Osteocyte (in vitro differentiated cells): ENCODE data around the gene PRPF31. TPM values are rescaled to one million over a fixed set of nuclear protein-coding genes. Genes with fewer than 3 reads are reported as not detected.
A peak's percentile ranks its signal among the peaks of the same experiment; 100 is the strongest.

ENCODE experiments used
- DNase-seq: peaks from one replicate; pipeline ENCODE4 v3.0.0; 2021; ENCODE audit warnings: mixed read lengths; ENCODE audit not compliant: unreplicated experiment; ENCODE audit errors: extremely low spot score
- H3K27ac Mint-ChIP-seq: one replicate; pipeline ENCODE4 v1.8.0; 2021; ENCODE audit warnings: mild to moderate bottlenecking, mixed read lengths; ENCODE audit not compliant: unreplicated experiment
- H3K27me3 Mint-ChIP-seq: one replicate; pipeline ENCODE4 v1.8.0; 2021; ENCODE audit warnings: mixed read lengths; ENCODE audit not compliant: unreplicated experiment
- H3K36me3 Mint-ChIP-seq: one replicate; pipeline ENCODE4 v1.8.0; 2021; ENCODE audit warnings: mixed read lengths; ENCODE audit not compliant: unreplicated experiment
- H3K4me1 Mint-ChIP-seq: one replicate; pipeline ENCODE4 v1.8.0; 2021; ENCODE audit warnings: mixed read lengths; ENCODE audit not compliant: unreplicated experiment
- H3K4me3 Mint-ChIP-seq: one replicate; pipeline ENCODE4 v1.8.0; 2021; ENCODE audit warnings: mild to moderate bottlenecking, moderate library complexity, mixed read lengths; ENCODE audit not compliant: unreplicated experiment
- H3K9me3 Mint-ChIP-seq: one replicate; pipeline ENCODE4 v1.8.0; 2021; ENCODE audit warnings: mixed read lengths; ENCODE audit not compliant: unreplicated experiment
- CTCF ChIP-seq: fragments of 200-600 bp; sonication (generic); IDR thresholded peaks from 2 replicates; pipeline ENCODE4 v1.5.0; 2021; ENCODE audit warnings: antibody characterized with exemption, mild to moderate bottlenecking, moderate library complexity
- total RNA-seq: library from RNA; stranded (reverse); gene quantifications from 2 replicates; pipeline ENCODE4 v1.2.1, GENCODE V29; 2021

The PRPF31 gene
- total RNA-seq, 1 donor from 2014 or later = 68.4 TPM

DNA sequence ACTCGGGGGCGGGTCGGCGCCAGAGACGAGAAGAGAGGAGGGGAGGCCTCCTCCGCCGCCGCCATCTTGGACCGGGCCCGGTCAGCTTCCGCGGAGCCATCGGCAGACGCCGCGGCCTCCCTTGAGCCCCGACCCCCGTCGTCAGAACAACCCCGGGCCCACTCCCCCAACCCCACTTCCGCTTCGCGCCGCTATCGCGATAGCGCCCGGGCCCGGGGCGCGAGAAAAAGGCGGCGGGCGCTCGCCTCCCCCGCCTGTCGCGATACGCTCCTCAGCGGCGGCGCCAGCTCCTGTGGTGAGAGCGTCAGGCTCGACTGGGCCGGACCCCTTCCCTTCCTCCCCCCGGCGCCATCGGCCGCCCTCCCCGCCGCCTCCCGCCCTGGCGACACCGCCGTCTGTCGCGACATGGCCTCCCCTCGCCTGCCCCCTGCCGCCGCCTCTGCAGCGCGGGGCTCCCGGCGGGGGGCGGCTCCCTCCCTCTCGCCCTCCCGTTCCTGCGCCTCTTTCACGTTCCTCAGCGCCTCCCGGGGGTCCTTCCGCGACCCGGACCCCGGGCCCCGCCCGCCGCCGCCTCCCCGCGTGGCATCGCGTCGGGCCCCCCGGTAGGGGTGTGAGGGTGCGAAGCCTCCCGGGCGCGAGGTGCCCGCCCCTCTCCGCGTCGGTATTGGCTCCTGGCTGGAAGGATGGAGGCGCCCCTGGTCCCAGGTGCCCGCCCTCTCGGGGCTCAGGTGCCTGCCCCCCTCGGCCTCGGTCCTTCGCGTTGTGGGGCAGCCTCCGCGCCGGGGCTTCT lies 22.3 kb downstream of the PRPF31 start, which contains the start of gene CNOT3:
Gene CNOT3, plus strand, starts transcription at position 64 of the 790 bp plus-strand sequence. CDS start 5,217 bp downstream, outside the sequence.
- peak within 1 kb of the TSS; percentile 88 for H3K27ac Mint-ChIP-seq
- peak; percentile 30 for TF ChIP-seq CTCF
- H3K4me1 Mint-ChIP-seq = peaks cover 32% of the 10 kb centered on the region
- no peaks in the 10 kb centered on the region for H3K36me3 Mint-ChIP-seq
- H3K27me3 Mint-ChIP-seq = peaks cover 5% of the 10 kb centered on the region
- DNase-seq = no peak
- H3K4me3 Mint-ChIP-seq = peak within 1 kb of the TSS; percentile 84
- H3K9me3 Mint-ChIP-seq = no peaks in the 10 kb centered on the region

DNA sequence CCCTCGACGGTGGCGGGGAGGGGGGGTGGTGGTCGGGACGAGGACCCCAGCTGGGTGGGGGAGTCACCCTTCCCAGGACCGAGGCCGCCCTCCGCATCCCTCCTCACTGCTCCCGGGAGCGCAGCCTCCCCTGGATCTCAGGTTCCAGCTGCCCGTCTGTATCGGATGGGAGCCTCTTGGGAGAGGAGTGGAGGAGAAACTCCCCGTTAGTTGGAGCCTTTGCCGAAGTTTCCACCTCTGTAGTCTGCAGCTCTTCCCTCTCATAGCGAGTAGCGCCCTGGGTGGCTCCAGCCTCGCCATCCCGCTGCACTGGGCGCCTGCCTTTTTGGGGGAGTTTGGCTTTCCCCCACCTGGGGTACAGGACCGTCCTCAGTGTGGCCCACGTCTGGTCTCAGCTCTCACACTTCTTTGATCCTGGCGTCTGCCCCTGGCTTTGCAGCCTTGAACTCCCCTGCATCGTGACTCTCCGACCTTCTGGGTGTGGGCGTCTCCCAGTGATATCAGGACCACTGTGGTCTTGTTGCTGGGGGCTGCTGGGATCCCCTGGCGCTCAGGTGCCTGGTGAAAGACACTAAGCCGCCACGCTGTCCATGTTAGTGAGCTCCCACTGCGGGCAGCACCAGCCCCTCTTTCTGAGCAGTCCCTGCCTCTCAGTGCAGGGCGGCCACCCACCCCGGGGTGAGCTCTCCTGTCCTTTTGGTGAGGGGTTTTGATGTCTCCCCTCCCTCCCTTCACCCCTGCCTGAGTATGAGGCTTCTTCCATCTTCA lies 23.1 kb downstream of the PRPF31 start:
- Mint-ChIP-seq H3K4me1 (peaks cover 32% of the 10 kb centered on the region), H3K4me3 (peak overlapping the region; percentile 84), H3K36me3 (peaks cover 5% of the 10 kb centered on the region), H3K9me3 (no peaks in the 10 kb centered on the region), H3K27ac (peak overlapping the region; percentile 84), H3K27me3 (peaks cover 5% of the 10 kb centered on the region)
- no peak for DNase-seq
- no peak for TF ChIP-seq CTCF

- Mint-ChIP-seq H3K4me3 (no peak overlapping the region), H3K4me1 (peaks cover 25% of the 10 kb centered on the region), H3K36me3 (peaks cover 24% of the 10 kb centered on the region), H3K27me3 (no peaks in the 10 kb centered on the region), H3K9me3 (no peaks in the 10 kb centered on the region), H3K27ac (no peak overlapping the region)
- no peak for DNase-seq
- TF ChIP-seq CTCF = no peak
These were observed 25.8 kb downstream of the PRPF31 start for GRCh38 chr19:54141356-54141755.

DNA sequence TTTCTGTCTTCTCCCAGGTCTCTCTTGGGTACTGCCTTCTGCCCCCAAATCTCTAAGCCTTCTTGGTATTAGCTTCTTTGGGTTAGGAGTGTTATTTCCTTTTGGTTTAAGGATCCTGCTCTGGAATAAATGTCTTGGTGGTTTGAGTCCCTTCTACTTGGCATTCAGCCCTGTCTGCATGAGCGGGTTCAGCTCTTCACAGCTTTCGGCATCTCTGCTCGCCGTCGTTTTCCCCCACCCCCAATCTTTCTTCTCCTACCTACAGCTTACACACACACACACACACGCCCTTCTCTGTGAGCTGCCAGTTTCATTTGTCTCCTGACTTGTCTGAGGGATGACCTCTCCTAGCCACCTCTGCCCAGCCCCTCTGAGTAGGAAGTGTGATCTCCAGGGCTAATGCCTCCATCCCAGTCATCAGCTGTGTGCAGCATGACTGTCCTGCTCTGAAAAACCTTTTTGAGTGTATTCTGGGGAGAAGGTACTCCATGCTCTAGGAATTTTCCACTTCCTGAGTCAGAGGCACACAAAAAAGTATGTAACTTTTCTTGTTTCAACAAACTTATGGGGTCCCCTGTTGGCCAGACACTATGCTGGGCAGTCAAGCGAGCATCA lies 26.7 kb downstream of the PRPF31 start:
- Mint-ChIP-seq H3K27me3 (no peaks in the 10 kb centered on the region), H3K27ac (no peak overlapping the region), H3K4me1 (peaks cover 21% of the 10 kb centered on the region), H3K36me3 (peaks cover 32% of the 10 kb centered on the region), H3K4me3 (no peak overlapping the region), H3K9me3 (no peaks in the 10 kb centered on the region)
- DNase-seq = no peak
- no peak for TF ChIP-seq CTCF
